Neural cell (in vitro differentiated cells): ENCODE measurements around the gene ARHGEF12. TPM values are rescaled to one million over a fixed set of nuclear protein-coding genes. Genes with fewer than 3 reads are reported as not detected.

Experiments used
- H2AFZ ChIP-seq: fragments of 200-600, 300-800 bp; sonication (generic), shearing (Covaris generic); 2 replicates; pipeline ENCODE4 v1.6.0; 2014; ENCODE audit warnings: low read depth, mild to moderate bottlenecking, antibody characterized with exemption, low read length, moderate library complexity
- H3F3A ChIP-seq: fragments of 200-600 bp; shearing (Covaris generic); 2 replicates; pipeline ENCODE4 v1.6.1; 2016; ENCODE audit warnings: mild to moderate bottlenecking, moderate library complexity, mixed read lengths, antibody characterized with exemption, low read length; ENCODE audit not compliant: insufficient read depth, poor library complexity, severe bottlenecking
- H3K27ac ChIP-seq: fragments of 200-600, 300-800 bp; sonication (generic), shearing (Covaris generic); 2 replicates; pipeline ENCODE4 v1.5.1; 2014; ENCODE audit warnings: mild to moderate bottlenecking, low read length, moderate library complexity
- H3K27me3 ChIP-seq: fragments of 300-800, 200-600 bp; sonication (generic), shearing (Covaris generic); 2 replicates; pipeline ENCODE4 v1.6.0; 2014; ENCODE audit warnings: mild to moderate bottlenecking, low read depth, low read length, moderate library complexity; ENCODE audit not compliant: insufficient read depth
- H3K36me3 ChIP-seq: fragments of 300-800, 200-600 bp; sonication (generic), shearing (Covaris generic); 2 replicates; pipeline ENCODE4 v1.5.1; 2014; ENCODE audit warnings: mild to moderate bottlenecking, antibody characterized with exemption, low read length, moderate library complexity; ENCODE audit not compliant: insufficient read depth
- H3K4me2 ChIP-seq: fragments of 300-800, 200-600 bp; sonication (generic), shearing (Covaris generic); 2 replicates; pipeline ENCODE4 v1.6.0; 2014; ENCODE audit warnings: mild to moderate bottlenecking, low read length
- H3K4me3 ChIP-seq: fragments of 300-800, 200-600 bp; sonication (generic), shearing (Covaris generic); 2 replicates; pipeline ENCODE4 v1.5.1; 2014; ENCODE audit warnings: mild to moderate bottlenecking, low read length, moderate library complexity
- H3K79me2 ChIP-seq: fragments of 200-600 bp; shearing (Covaris generic); replicated peaks from 2 replicates; pipeline ENCODE4 v1.6.0; 2014; ENCODE audit warnings: mild to moderate bottlenecking, low read length, moderate library complexity; ENCODE audit not compliant: insufficient read depth
- H3K9ac ChIP-seq: fragments of 300-800, 200-600 bp; sonication (generic), shearing (Covaris generic); 2 replicates; pipeline ENCODE4 v1.6.1; 2016; ENCODE audit warnings: mild to moderate bottlenecking, low read length, mixed read lengths
- H3K9me2 ChIP-seq: fragments of 200-600 bp; shearing (Covaris generic); 2 replicates; pipeline ENCODE4 v1.6.1; 2016; ENCODE audit warnings: mild to moderate bottlenecking, low read length, mixed read lengths; ENCODE audit not compliant: insufficient read depth
- H3K9me3 ChIP-seq: fragments of 200-600, 300-800 bp; sonication (generic), shearing (Covaris generic); 2 replicates; pipeline ENCODE4 v1.6.1; 2016; ENCODE audit warnings: mild to moderate bottlenecking, mixed run types, low read length, moderate library complexity, mixed read lengths
- H4K20me1 ChIP-seq: fragments of 200-600 bp; shearing (Covaris generic); 2 replicates; pipeline ENCODE4 v1.6.1; 2016; ENCODE audit warnings: mild to moderate bottlenecking, mixed run types; ENCODE audit not compliant: insufficient read depth
- EP300 ChIP-seq: fragments of 450-650 bp; conservative IDR thresholded peaks from 2 replicates; pipeline ENCODE4 v1.6.1; 2014; ENCODE audit warnings: antibody characterized with exemption, mild to moderate bottlenecking, moderate library complexity; ENCODE audit not compliant: poor library complexity, severe bottlenecking
- MXI1 ChIP-seq: fragments of 450-650 bp; conservative IDR thresholded peaks from 2 replicates; pipeline ENCODE4 v1.6.1; 2014; ENCODE audit warnings: antibody characterized with exemption, mild to moderate bottlenecking; ENCODE audit not compliant: poor library complexity, severe bottlenecking
- POLR2AphosphoS5 ChIP-seq: IDR thresholded peaks from 2 replicates; pipeline ENCODE4 v1.6.1; 2012
- RAD21 ChIP-seq: fragments of 450-650 bp; conservative IDR thresholded peaks from 2 replicates; pipeline ENCODE4 v1.6.1; 2014; ENCODE audit warnings: antibody characterized with exemption, mild to moderate bottlenecking, moderate library complexity
- REST ChIP-seq: IDR thresholded peaks from 2 replicates; pipeline ENCODE4 v1.6.1; 2012; ENCODE audit warnings: borderline replicate concordance
- SMC3 ChIP-seq: fragments of 450-650 bp; conservative IDR thresholded peaks from 2 replicates; pipeline ENCODE4 v1.6.1; 2014; ENCODE audit warnings: antibody characterized with exemption, mild to moderate bottlenecking, moderate library complexity; ENCODE audit not compliant: poor library complexity
- TAF1 ChIP-seq: IDR thresholded peaks from 2 replicates; pipeline ENCODE4 v1.6.1; 2012; ENCODE audit warnings: low read depth
- polyA plus RNA-seq: library from polyadenylated mRNA; depleted of rRNA; stranded (reverse); fragments of >200 nt; gene quantifications from 2 replicates; pipeline ENCODE4 v1.2.3, GENCODE V29; 2014
- TF ChIP-seq, protein P1 (sequence below): fragments of 450-650 bp; IDR thresholded peaks from 2 replicates; pipeline ENCODE4 v1.5.1; 2014; ENCODE audit warnings: antibody characterized with exemption, mild to moderate bottlenecking, moderate library complexity; ENCODE audit not compliant: poor library complexity, severe bottlenecking

ARHGEF12 gene
- polyA plus RNA-seq, 1 donor from 2014 or later, result 93.4 TPM

GRCh38 chr11:120517390-120517761 is 181.2 kb downstream of the ARHGEF12 start:
- TF ChIP-seq RAD21, result no peak
- no peak for TF ChIP-seq SMC3
- no peak for TF ChIP-seq EP300
- TF ChIP-seq POLR2AphosphoS5, result no peak
- TF ChIP-seq REST, result no peak
- TF ChIP-seq, protein P1, sequence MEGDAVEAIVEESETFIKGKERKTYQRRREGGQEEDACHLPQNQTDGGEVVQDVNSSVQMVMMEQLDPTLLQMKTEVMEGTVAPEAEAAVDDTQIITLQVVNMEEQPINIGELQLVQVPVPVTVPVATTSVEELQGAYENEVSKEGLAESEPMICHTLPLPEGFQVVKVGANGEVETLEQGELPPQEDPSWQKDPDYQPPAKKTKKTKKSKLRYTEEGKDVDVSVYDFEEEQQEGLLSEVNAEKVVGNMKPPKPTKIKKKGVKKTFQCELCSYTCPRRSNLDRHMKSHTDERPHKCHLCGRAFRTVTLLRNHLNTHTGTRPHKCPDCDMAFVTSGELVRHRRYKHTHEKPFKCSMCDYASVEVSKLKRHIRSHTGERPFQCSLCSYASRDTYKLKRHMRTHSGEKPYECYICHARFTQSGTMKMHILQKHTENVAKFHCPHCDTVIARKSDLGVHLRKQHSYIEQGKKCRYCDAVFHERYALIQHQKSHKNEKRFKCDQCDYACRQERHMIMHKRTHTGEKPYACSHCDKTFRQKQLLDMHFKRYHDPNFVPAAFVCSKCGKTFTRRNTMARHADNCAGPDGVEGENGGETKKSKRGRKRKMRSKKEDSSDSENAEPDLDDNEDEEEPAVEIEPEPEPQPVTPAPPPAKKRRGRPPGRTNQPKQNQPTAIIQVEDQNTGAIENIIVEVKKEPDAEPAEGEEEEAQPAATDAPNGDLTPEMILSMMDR, result no peak
- peaks cover 6% of the 10 kb centered on the region for H3K27me3 ChIP-seq
- H4K20me1 ChIP-seq, result no peaks in the 10 kb centered on the region
- H3K36me3 ChIP-seq, result no peaks in the 10 kb centered on the region
- H3K4me2 ChIP-seq, result no peak overlapping the region
- no peaks in the 10 kb centered on the region for H3K79me2 ChIP-seq
- H2AFZ ChIP-seq, result no peak overlapping the region
- H3K4me3 ChIP-seq, result no peak overlapping the region
- no peaks in the 10 kb centered on the region for H3K9me3 ChIP-seq
- no peaks in the 10 kb centered on the region for H3F3A ChIP-seq
- H3K27ac ChIP-seq, result no peak overlapping the region
- no peak overlapping the region for H3K9ac ChIP-seq
- H3K9me2 ChIP-seq, result no peaks in the 10 kb centered on the region

DNA sequence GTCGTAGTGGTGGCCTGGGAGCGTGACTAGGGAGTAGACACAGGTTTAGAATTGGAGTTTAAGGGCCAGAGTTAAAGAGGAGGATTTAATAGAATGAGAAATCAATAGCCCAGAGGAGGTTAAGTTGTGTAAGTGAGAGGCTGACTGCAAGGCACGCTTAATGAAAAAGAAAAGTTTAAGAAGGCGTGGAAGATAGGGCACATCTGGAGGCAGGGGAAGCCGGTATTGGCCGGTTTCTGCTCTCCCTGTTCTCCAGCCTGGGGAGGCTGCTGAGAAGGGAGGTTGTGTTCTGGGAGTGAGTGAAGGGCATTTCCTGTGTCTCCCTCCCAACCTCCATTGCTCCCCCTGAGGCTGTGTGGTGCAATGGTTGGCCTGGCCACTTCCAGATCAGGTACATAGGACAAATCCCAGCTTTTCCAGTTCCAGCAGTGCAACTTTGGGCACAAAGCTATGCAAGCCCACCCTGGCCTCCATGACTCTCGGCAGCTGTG is 181.6 kb downstream of the ARHGEF12 start:
- H3K9ac ChIP-seq, result no peak overlapping the region
- H4K20me1 ChIP-seq, result no peaks in the 10 kb centered on the region
- no peaks in the 10 kb centered on the region for H3K36me3 ChIP-seq
- H3K9me2 ChIP-seq, result no peaks in the 10 kb centered on the region
- H3K27me3 ChIP-seq, result peaks cover 3% of the 10 kb centered on the region
- no peak overlapping the region for H3K27ac ChIP-seq
- no peaks in the 10 kb centered on the region for H3K9me3 ChIP-seq
- no peaks in the 10 kb centered on the region for H3K79me2 ChIP-seq
- TF ChIP-seq TAF1 (no peak), REST (no peak), RAD21 (no peak), SMC3 (no peak), MXI1 (no peak)
- no peak overlapping the region for H2AFZ ChIP-seq
- H3K4me3 ChIP-seq, result no peak overlapping the region
- no peak overlapping the region for H3K4me2 ChIP-seq
- no peaks in the 10 kb centered on the region for H3F3A ChIP-seq
